SK-N-SH (cell line): ENCODE results near the gene AFAP1. TPM values are rescaled to one million over a fixed set of nuclear protein-coding genes. Genes with fewer than 3 reads are reported as not detected.

ENCODE experiments used
- CTCF ChIA-PET: fragments of 300-600, 350-600 bp; formaldehyde crosslinking; extraction: SDS; loops from one replicate; lab custom pipeline; 2021; lab: Yijun Ruan, JAX
- POLR2A ChIA-PET: fragments of 350-600 bp; sonication (Branson Sonifier 250); formaldehyde crosslinking; extraction: SDS; loops from one replicate; lab custom pipeline; 2020; ENCODE audit warnings: antibody characterized with exemption, inconsistent platforms; lab: Yijun Ruan, JAX
- DNase-seq: peaks from one replicate; pipeline ENCODE4 v3.0.0; 2012
- H2AFZ ChIP-seq: fragments of 200-600 bp; sonication (generic); 2 replicates; pipeline ENCODE4 v1.8.1; 2016; ENCODE audit warnings: antibody characterized with exemption, mild to moderate bottlenecking, low read depth
- H3F3A ChIP-seq: fragments of 200-600 bp; sonication (generic); replicated peaks from 2 replicates; pipeline ENCODE3; 2016; ENCODE audit warnings: antibody characterized with exemption, mild to moderate bottlenecking; ENCODE audit not compliant: insufficient read depth
- H3K27ac ChIP-seq, 2 experiments: fragments of 200-500 bp in 1 of 2; fragments of 200-600 bp in 1 of 2; sonication (Bioruptor generic) in 1 of 2; sonication (generic), shearing (Covaris generic) in 1 of 2; 2 replicates each; pipeline versions ENCODE4 v1.5.1 to v1.6.1; 2014 to 2016; ENCODE audit warnings: low read depth in 2 of 2, inconsistent platforms in 1 of 2, low read length in 1 of 2, mild to moderate bottlenecking in 1 of 2, mixed read lengths in 1 of 2
- H3K27me3 ChIP-seq: fragments of 200-600 bp; sonication (generic), shearing (Covaris generic); 2 replicates; pipeline ENCODE4 v1.6.1; 2016; ENCODE audit warnings: mixed run types; ENCODE audit not compliant: insufficient read depth
- H3K36me3 ChIP-seq, 2 experiments: fragments of 200-500 bp in 1 of 2; fragments of 200-600 bp in 1 of 2; sonication (Bioruptor generic) in 1 of 2; sonication (generic) in 1 of 2; replicated peaks in 1 of 2; 2 replicates each; pipeline versions ENCODE3 to v1.5.1; 2014 to 2016; ENCODE audit warnings: low read length in 1 of 2, mild to moderate bottlenecking in 1 of 2; ENCODE audit not compliant: insufficient read depth in 2 of 2, control insufficient read depth in 1 of 2
- H3K4me1 ChIP-seq, 2 experiments: fragments of 200-500 bp in 1 of 2; fragments of 200-600 bp in 1 of 2; sonication (Bioruptor generic) in 1 of 2; sonication (generic), shearing (Covaris generic) in 1 of 2; 2 replicates each; pipeline versions ENCODE4 v1.5.1 to v1.6.1; 2014 to 2016; ENCODE audit warnings: low read depth in 1 of 2, low read length in 1 of 2, mixed run types in 1 of 2; ENCODE audit not compliant: insufficient read depth in 2 of 2, control insufficient read depth in 1 of 2
- H3K4me2 ChIP-seq: fragments of 200-600 bp; sonication (generic), shearing (Covaris generic); 2 replicates; pipeline ENCODE4 v1.6.1; 2017; ENCODE audit warnings: mixed run types
- H3K4me3 ChIP-seq, 2 experiments: fragments of 200-500 bp in 1 of 2; fragments of 200-600 bp in 1 of 2; sonication (Bioruptor generic) in 1 of 2; sonication (generic), shearing (Covaris generic) in 1 of 2; 2 replicates each; pipeline versions ENCODE4 v1.5.1 to v1.8.1; 2014 to 2016; ENCODE audit warnings: low read depth in 2 of 2, inconsistent platforms in 1 of 2, low read length in 1 of 2, mild to moderate bottlenecking in 1 of 2, mixed read lengths in 1 of 2, moderate library complexity in 1 of 2
- H3K79me2 ChIP-seq: fragments of 200-600 bp; sonication (generic); 2 replicates; pipeline ENCODE4 v1.8.1; 2017; ENCODE audit warnings: mild to moderate bottlenecking; ENCODE audit not compliant: insufficient read depth
- H3K9ac ChIP-seq: fragments of 200-600 bp; sonication (generic); 2 replicates; pipeline ENCODE4 v1.6.1; 2017; ENCODE audit warnings: mixed run types
- H3K9me2 ChIP-seq: fragments of 200-600 bp; sonication (generic); 2 replicates; pipeline ENCODE4 v1.6.1; 2017; ENCODE audit warnings: mixed run types
- H3K9me3 ChIP-seq: fragments of 200-600 bp; sonication (generic); 2 replicates; pipeline ENCODE4 v1.6.1; 2017; ENCODE audit warnings: mixed run types, mild to moderate bottlenecking, moderate library complexity
- H4K20me1 ChIP-seq: fragments of 200-600 bp; sonication (generic); 2 replicates; pipeline ENCODE4 v1.6.1; 2017; ENCODE audit warnings: mild to moderate bottlenecking, mixed run types; ENCODE audit not compliant: insufficient read depth
- CHD2 ChIP-seq: fragments of 150-350 bp; IDR thresholded peaks from 2 replicates; pipeline ENCODE4 v1.6.1; 2018; ENCODE audit warnings: low read length; ENCODE audit not compliant: partially characterized antibody
- ELF1 ChIP-seq: IDR thresholded peaks from 2 replicates; pipeline ENCODE4 v1.4.0; 2012
- IRF3 ChIP-seq: fragments of 150-350 bp; IDR thresholded peaks from 2 replicates; pipeline ENCODE4 v1.6.1; 2016; ENCODE audit warnings: mild to moderate bottlenecking, low read depth, low read length
- JUND ChIP-seq: IDR thresholded peaks from 2 replicates; pipeline ENCODE4 v1.4.0; 2012
- MAX ChIP-seq: IDR thresholded peaks from 2 replicates; pipeline ENCODE4 v1.4.0; 2012; ENCODE audit warnings: low read depth
- MXI1 ChIP-seq: IDR thresholded peaks from 2 replicates; pipeline ENCODE4 v1.6.1; 2012; ENCODE audit warnings: mild to moderate bottlenecking, low read depth, low read length, improper control_type of control experiment
- POLR2AphosphoS5 ChIP-seq: IDR thresholded peaks from 2 replicates; pipeline ENCODE4 v1.6.1; 2012; ENCODE audit warnings: low read depth, low read length
- RXRA ChIP-seq: IDR thresholded peaks from 2 replicates; pipeline ENCODE4 v1.4.0; 2012; ENCODE audit warnings: low read depth, mild to moderate bottlenecking, borderline replicate concordance
- YY1 ChIP-seq: IDR thresholded peaks from 2 replicates; pipeline ENCODE4 v1.4.0; 2012; ENCODE audit warnings: low read depth, mild to moderate bottlenecking
- ZBTB33 ChIP-seq: IDR thresholded peaks from 2 replicates; pipeline ENCODE4 v1.4.0; 2012; ENCODE audit warnings: low read depth, borderline replicate concordance
- WGBS: methylation state at CpG from one replicate; pipeline ENCODE4 v1.1.6; 2017; ENCODE audit warnings: low lambda C conversion rate; 5-methylcytosine and 5-hydroxymethylcytosine counted together
- polyA plus RNA-seq, 3 experiments: library from polyadenylated mRNA; depleted of rRNA; stranded (reverse); fragments of >200 nt; gene quantifications; 2 replicates each; pipeline ENCODE4 v1.2.3, GENCODE V29; 2012

AFAP1 gene
- polyA plus RNA-seq, 1 of the 3 experiments (the other 2 are of a cell fraction), result 67.9 TPM

GRCh38 chr4:7956270-7956808 lies 16.7 kb upstream of the AFAP1 start (continued):
- peak; percentile 92 for TF ChIP-seq RXRA
- no peak for TF ChIP-seq CHD2
- peak; percentile 63 for TF ChIP-seq JUND
- no peak for TF ChIP-seq IRF3
- no peak for TF ChIP-seq ZBTB33
- 0 out of 2 replicates have a peak, but pooled peaks have one; percentile 34 for TF ChIP-seq YY1
- no peak for TF ChIP-seq POLR2AphosphoS5
- TF ChIP-seq ELF1, result no peak
- TF ChIP-seq, all 33 proteins: peak for 12

- Histone ChIP-seq H3K9me3 (no peaks in the 10 kb centered on the region), H3K27ac (peak overlapping the region in 1 of 2 experiments; percentile 74; a peak in 2 of 4 replicates), H3K79me2 (no peaks in the 10 kb centered on the region), H3K27me3 (no peaks in the 10 kb centered on the region), H3K9ac (no peak overlapping the region), H3K36me3 (no peaks in the 10 kb centered on the region), H2AFZ (no peak overlapping the region), H3K4me1 (peaks cover 12 to 29% of the 10 kb centered on the region in 2 experiments; a peak in 3 of 4 replicates), H3K9me2 (no peaks in the 10 kb centered on the region), H3K4me3 (no peak overlapping the region), H3K4me2 (no peak overlapping the region), H4K20me1 (no peaks in the 10 kb centered on the region), H3F3A (peaks cover 15% of the 10 kb centered on the region)
- ChIA-PET POLR2A (no interaction called here), CTCF (no interaction called here)
- DNase-seq, result no peak
- TF ChIP-seq CHD2 (no peak), ZBTB33 (no peak), MXI1 (no peak), ELF1 (no peak), RXRA (no peak), MAX (no peak)
- WGBS, result 81% methylated on average over 4 of the region's 4 CpGs
These were observed 15.7 kb upstream of the AFAP1 start for GRCh38 chr4:7955393-7955792.
